IPS DF 6.9 (cell line): Measurements from ENCODE around the gene UVRAG.

Experiments used
- DNase-seq: peaks from one replicate; pipeline ENCODE4 v3.0.0-alpha.2; 2013; ENCODE audit warnings: low read depth, low spot score
- H3K27ac ChIP-seq: one replicate; pipeline ENCODE4 v1.5.1; 2013; ENCODE audit warnings: low read length, control low read depth
- H3K27me3 ChIP-seq: 2 replicates; pipeline ENCODE4 v1.6.1; 2013; ENCODE audit warnings: mild to moderate bottlenecking, low read length; ENCODE audit not compliant: control insufficient read depth, insufficient read depth
- H3K36me3 ChIP-seq: 2 replicates; pipeline ENCODE4 v1.6.1; 2013; ENCODE audit warnings: low read length; ENCODE audit not compliant: control insufficient read depth, insufficient read depth
- H3K4me1 ChIP-seq: 2 replicates; pipeline ENCODE4 v1.6.1; 2013; ENCODE audit warnings: low read length; ENCODE audit not compliant: control insufficient read depth, insufficient read depth
- H3K4me3 ChIP-seq: 2 replicates; pipeline ENCODE4 v1.5.1; 2013; ENCODE audit warnings: mild to moderate bottlenecking, low read length
- H3K9me3 ChIP-seq: 2 replicates; pipeline ENCODE4 v1.6.1; 2013; ENCODE audit warnings: low read length, inconsistent platforms; ENCODE audit not compliant: control insufficient read depth, insufficient read depth
- WGBS: extraction: QIAGEN DNeasy Blood & Tissue Kit; methylation state at CpG from one replicate; pipeline ENCODE4 v1.1.7; 2013; ENCODE audit warnings: mixed read lengths, missing lambda C conversion rate; ENCODE audit not compliant: insufficient read length, insufficient coverage; 5-methylcytosine and 5-hydroxymethylcytosine counted together

Gene UVRAG

DNA sequence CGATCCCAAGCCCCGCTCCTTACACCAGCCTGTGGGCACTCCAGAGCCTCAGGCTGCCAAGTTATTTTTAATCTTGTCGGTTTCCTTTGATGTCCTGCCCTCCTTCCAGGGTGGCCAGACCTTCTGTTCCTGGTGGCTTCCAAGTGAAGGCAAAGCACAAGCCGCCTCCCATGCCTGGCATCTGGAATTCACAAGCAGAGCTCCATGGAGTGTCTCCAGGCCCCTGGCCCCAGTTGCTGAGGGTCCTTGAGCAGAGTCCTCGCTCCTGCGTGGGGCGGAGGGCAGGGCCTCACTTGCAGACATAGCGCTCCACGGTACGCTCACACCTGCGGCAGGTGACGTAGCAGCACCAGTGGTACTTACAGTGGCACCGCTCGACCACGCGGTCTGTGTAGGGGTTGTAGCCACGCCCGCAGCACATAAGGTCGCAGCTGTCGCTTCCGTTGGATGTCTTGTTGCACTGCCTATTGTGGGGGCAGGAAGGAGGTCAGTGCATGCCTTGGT lies 371.8 kb downstream of the UVRAG start:
- no CpG with 5 or more reads among the region's 21 CpGs for whole genome bisulfite sequencing

DNA sequence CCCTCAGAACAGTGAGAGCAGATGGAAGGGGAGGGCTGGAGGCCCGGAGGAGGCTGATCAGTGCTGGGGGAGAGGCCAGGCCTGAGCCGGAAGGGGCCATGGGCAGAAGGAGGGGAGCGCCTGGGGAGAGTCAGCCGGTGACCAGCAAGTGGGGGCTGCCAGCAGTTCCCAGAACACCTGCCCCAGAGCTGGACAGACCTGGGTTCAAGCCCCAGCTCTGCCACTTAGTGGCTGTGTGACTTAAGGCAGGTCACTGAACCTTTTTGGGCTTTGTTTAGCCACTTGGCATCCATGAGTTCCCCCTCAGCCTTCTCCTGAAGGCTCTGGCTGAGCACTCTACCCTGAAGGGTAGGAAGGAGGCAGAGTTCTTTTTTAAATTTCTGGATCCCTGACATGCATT lies 373.9 kb downstream of the UVRAG start:
- Histone ChIP-seq H3K9me3 (no peaks in the 10 kb centered on the region), H3K4me3 (no peak overlapping the region), H3K27ac (no peak overlapping the region), H3K36me3 (no peaks in the 10 kb centered on the region), H3K27me3 (no peaks in the 10 kb centered on the region), H3K4me1 (no peaks in the 10 kb centered on the region)
- DNase-seq: no peak
- no CpG with 5 or more reads among the region's 4 CpGs for WGBS

More for the DNA sequence above, 371.8 kb downstream of the UVRAG start:
- Histone ChIP-seq H3K9me3 (no peaks in the 10 kb centered on the region), H3K27me3 (no peaks in the 10 kb centered on the region), H3K36me3 (no peaks in the 10 kb centered on the region), H3K27ac (no peak overlapping the region), H3K4me3 (no peak overlapping the region), H3K4me1 (no peaks in the 10 kb centered on the region)
- no peak for DNase-seq

DNA sequence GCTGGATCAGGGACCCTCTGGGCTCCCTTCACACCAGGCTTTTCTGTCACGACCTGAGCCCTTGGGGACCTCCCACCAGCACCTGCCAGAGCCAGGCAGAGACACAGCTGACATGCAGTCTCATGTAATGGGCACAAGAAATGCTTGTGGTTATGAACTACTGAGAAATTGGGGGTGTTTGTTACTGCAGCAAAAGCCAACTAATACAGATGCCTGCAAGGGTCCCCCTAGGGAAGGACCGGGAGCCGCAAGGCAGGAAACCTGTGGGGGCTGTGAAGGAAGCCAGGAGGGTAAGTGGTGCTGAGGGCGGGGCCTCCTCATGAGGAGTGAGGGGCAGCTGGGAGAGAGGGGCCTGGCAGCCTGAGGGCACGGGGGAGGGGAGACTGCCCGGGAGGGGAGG lies 374.7 kb downstream of the UVRAG start:
- Histone ChIP-seq H3K36me3 (no peaks in the 10 kb centered on the region), H3K27ac (no peak overlapping the region), H3K4me1 (no peaks in the 10 kb centered on the region), H3K27me3 (no peaks in the 10 kb centered on the region), H3K9me3 (no peaks in the 10 kb centered on the region), H3K4me3 (no peak overlapping the region)
- no CpG with 5 or more reads among the region's 6 CpGs for WGBS
- DNase-seq: no peak

DNA sequence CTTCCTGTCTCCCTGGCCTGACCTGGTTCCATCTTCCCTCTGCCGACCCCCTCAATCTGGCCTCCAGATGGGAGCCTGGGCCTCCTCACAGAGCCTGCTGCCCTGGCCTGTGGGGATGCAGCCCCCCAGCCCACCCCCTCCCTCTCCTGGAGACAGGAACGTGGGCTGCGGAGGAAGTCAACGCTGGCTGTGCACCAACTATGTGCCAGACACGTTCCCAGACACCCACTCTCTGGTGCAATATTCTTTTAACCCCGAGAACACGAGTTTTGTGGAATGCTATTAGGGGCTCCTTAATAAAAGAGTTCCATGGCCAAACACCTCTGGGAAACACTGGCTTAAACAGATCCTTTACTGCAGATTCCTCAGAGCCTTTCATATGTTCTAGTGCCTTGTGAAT lies 375.4 kb downstream of the UVRAG start:
- Histone ChIP-seq H3K36me3 (no peaks in the 10 kb centered on the region), H3K27ac (no peak overlapping the region), H3K4me3 (no peak overlapping the region), H3K4me1 (no peaks in the 10 kb centered on the region), H3K27me3 (no peaks in the 10 kb centered on the region), H3K9me3 (no peaks in the 10 kb centered on the region)
- no peak for DNase-seq
- WGBS: no CpG with 5 or more reads among the region's 7 CpGs
